ENCODE measurements around the gene VPS8. TPM values are rescaled to one million over a fixed set of nuclear protein-coding genes. Genes with fewer than 3 reads are reported as not detected.

VPS8 gene
- total and polyA plus RNA-seq, 2 of the 13 experiments (the other 11 are each of a cell fraction or from before 2014, with no cell fraction given), result 14.2 to 35.1 TPM

GRCh38 chr3:184811999-184812661, at the start of gene VPS8 (continued):
- TF ChIP-seq ZNF646 (CRISPR knock-in tag; IDR thresholded peaks at IDR 0.05) (no peak), CBX1 (IDR thresholded peaks at IDR 0.05; ENCODE audit: low read depth) (no peak), NBN (conservative IDR thresholded peaks at IDR 0.05) (no peak), CREB1 (IDR thresholded peaks at IDR 0.05) (no peak), CREB1 (CRISPR knock-in tag; IDR thresholded peaks at IDR 0.05) (no peak), SP140L (CRISPR knock-in tag; IDR thresholded peaks at IDR 0.05; ENCODE audit: borderline replicate concordance) (no peak), BHLHE40 (IDR thresholded peaks at IDR 0.05; ENCODE audit: low read length) (peak; percentile 31; the same call in 1 of the 2 replicates), ZNF547 (CRISPR knock-in tag; IDR thresholded peaks at IDR 0.05) (no peak; the same call in 1 of the 2 replicates), SP2 (CRISPR knock-in tag; IDR thresholded peaks at IDR 0.05) (no peak), CEBPG (CRISPR knock-in tag; IDR thresholded peaks at IDR 0.05) (no peak), MAFF (IDR thresholded peaks at IDR 0.05; ENCODE audit: low read depth, low read length) (no peak), ZNF567 (CRISPR knock-in tag; IDR thresholded peaks at IDR 0.05; ENCODE audit: borderline replicate concordance) (no peak; the same call in 1 of the 2 replicates), ZMAT5 (CRISPR knock-in tag; IDR thresholded peaks at IDR 0.05; ENCODE audit: borderline replicate concordance, low read depth) (no peak), ZNF691 (CRISPR knock-in tag; IDR thresholded peaks at IDR 0.05; ENCODE audit: borderline replicate concordance, low read depth) (peak; percentile 58; the same call in 1 of the 2 replicates), ZNF670 (CRISPR knock-in tag; IDR thresholded peaks at IDR 0.05; ENCODE audit: borderline replicate concordance) (no peak), ZNF563 (CRISPR knock-in tag; IDR thresholded peaks at IDR 0.05) (no peak), NR1H2 (CRISPR knock-in tag; IDR thresholded peaks at IDR 0.05; ENCODE audit: borderline replicate concordance, low read depth) (no peak), ZNF562 (CRISPR knock-in tag; IDR thresholded peaks at IDR 0.05; ENCODE audit: borderline replicate concordance) (no peak), ZFAT (CRISPR knock-in tag; conservative IDR thresholded peaks at IDR 0.05) (no peak), JUN (CRISPR knock-in tag; IDR thresholded peaks at IDR 0.05) (no peak), ZNF235 (CRISPR knock-in tag; IDR thresholded peaks at IDR 0.05; ENCODE audit: borderline replicate concordance) (no peak), ATF3 (CRISPR knock-in tag; IDR thresholded peaks at IDR 0.05) (0 out of 2 replicates have a peak, but pooled peaks have one; percentile 38), ZNF724P (CRISPR knock-in tag; IDR thresholded peaks at IDR 0.05; ENCODE audit: borderline replicate concordance) (0 out of 2 replicates have a peak, but pooled peaks have one; percentile 71)

Data from HepG2 (cell line).